PC-3 (cell line): ENCODE measurements around the gene TMEM87B. TPM values are rescaled to one million over a fixed set of nuclear protein-coding genes. Genes with fewer than 3 reads are reported as not detected.

ENCODE experiments used
- ATAC-seq: fragments of 200-7000 bp; cut with Tn5 transposase; 2 replicates; pipeline ENCODE4 v1.9.1; 2020; ENCODE audit warnings: mild to moderate bottlenecking, moderate library complexity
- BruUV-seq: library from RNA; stranded (reverse); fragments of 400-500 nt; replicated peaks from 2 replicates; lab custom pipeline; 2021; lab: Mats Ljungman, UMichigan
- CTCF ChIA-PET: fragments of 300-600 bp; sonication (Branson Sonifier 250); formaldehyde crosslinking; loops from one replicate; lab custom pipeline; 2022; ENCODE audit warnings: antibody characterized with exemption; lab: Charles Lee
- POLR2A ChIA-PET: fragments of 300-600 bp; sonication (Branson Sonifier 250); formaldehyde crosslinking; loops from one replicate; lab custom pipeline; 2022; ENCODE audit warnings: antibody characterized with exemption; ENCODE audit not compliant: unreplicated experiment; lab: Charles Lee
- DNase-seq: peaks from one replicate; pipeline ENCODE4 v3.0.0-alpha.2; 2015
- H2AFZ ChIP-seq: fragments of 300-600 bp; sonication (generic); 2 replicates; pipeline ENCODE4 v1.6.0; 2016; ENCODE audit warnings: antibody characterized with exemption, low read length
- H3F3A ChIP-seq: fragments of 300-600 bp; sonication (generic); one replicate; pipeline ENCODE4 v1.6.0; 2017; ENCODE audit warnings: antibody characterized with exemption, low read length, control low read depth, mild to moderate bottlenecking; ENCODE audit not compliant: unreplicated experiment
- H3K27ac ChIP-seq: fragments of 300-600 bp; sonication (generic); 2 replicates; pipeline ENCODE4 v1.5.1; 2016; ENCODE audit warnings: mild to moderate bottlenecking, low read length
- H3K27me3 ChIP-seq: fragments of 300-600 bp; sonication (generic); 2 replicates; pipeline ENCODE4 v1.6.1; 2016; ENCODE audit warnings: low read length, mixed read lengths
- H3K36me3 ChIP-seq: fragments of 300-600 bp; sonication (generic); 2 replicates; pipeline ENCODE4 v1.6.1; 2016; ENCODE audit warnings: low read depth, mixed run types, low read length, mixed read lengths
- H3K4me1 ChIP-seq: fragments of 300-600 bp; sonication (generic); 2 replicates; pipeline ENCODE4 v1.5.1; 2016; ENCODE audit warnings: low read length; ENCODE audit not compliant: insufficient read depth
- H3K4me2 ChIP-seq: fragments of 300-600 bp; sonication (generic); 2 replicates; pipeline ENCODE4 v1.6.0; 2016; ENCODE audit warnings: low read length
- H3K4me3 ChIP-seq: fragments of 300-600 bp; sonication (generic); 2 replicates; pipeline ENCODE4 v1.5.1; 2016; ENCODE audit warnings: mild to moderate bottlenecking, low read length, mixed read lengths
- H3K79me2 ChIP-seq: fragments of 300-600 bp; sonication (generic); 2 replicates; pipeline ENCODE4 v1.6.1; 2017; ENCODE audit warnings: low read length, mixed read lengths
- H3K9ac ChIP-seq: fragments of 300-600 bp; sonication (generic); 2 replicates; pipeline ENCODE4 v1.6.0; 2016; ENCODE audit warnings: mild to moderate bottlenecking, low read length
- H3K9me2 ChIP-seq: fragments of 300-600 bp; sonication (generic); replicated peaks from 2 replicates; pipeline ENCODE4 v1.6.1; 2016; ENCODE audit warnings: mixed run types, low read length, mixed read lengths
- H3K9me3 ChIP-seq: fragments of 300-600 bp; sonication (generic); 2 replicates; pipeline ENCODE4 v1.6.1; 2016; ENCODE audit warnings: low read length, mixed read lengths
- H4K20me1 ChIP-seq: fragments of 300-600 bp; sonication (generic); 2 replicates; pipeline ENCODE4 v1.6.1; 2016; ENCODE audit warnings: low read length, mixed read lengths
- EZH2 ChIP-seq: fragments of 300-600 bp; sonication (generic); IDR thresholded peaks from one replicate; pipeline ENCODE4 v1.6.1; 2017; ENCODE audit warnings: antibody characterized with exemption, mild to moderate bottlenecking, low read length; ENCODE audit not compliant: unreplicated experiment
- EZH2phosphoT487 ChIP-seq: fragments of 300-600 bp; sonication (generic); IDR thresholded peaks from 2 replicates; pipeline ENCODE4 v1.6.1; 2018; ENCODE audit warnings: mild to moderate bottlenecking, antibody characterized with exemption, low read length, borderline replicate concordance
- intact Hi-C: fragments of 100-400 bp; cut with micrococcal nuclease; formaldehyde crosslinking; loops from 2 replicates; pipeline ENCODE4 v1.9.0; 2023
- total RNA-seq: library from RNA; depleted of rRNA; stranded (reverse); fragments of >200 nt; gene quantifications from 2 replicates; pipeline ENCODE4 v1.2.3, GENCODE V29; 2014
- TF ChIP-seq, protein P1 (sequence below): fragments of 300-600 bp; sonication (generic); conservative IDR thresholded peaks from 2 replicates; pipeline ENCODE4 v1.5.1; 2017; ENCODE audit warnings: antibody characterized with exemption, low read depth, mild to moderate bottlenecking, low read length

TMEM87B gene
- total RNA-seq, 1 experiment from 2014 or later, result 11.2 TPM

DNA sequence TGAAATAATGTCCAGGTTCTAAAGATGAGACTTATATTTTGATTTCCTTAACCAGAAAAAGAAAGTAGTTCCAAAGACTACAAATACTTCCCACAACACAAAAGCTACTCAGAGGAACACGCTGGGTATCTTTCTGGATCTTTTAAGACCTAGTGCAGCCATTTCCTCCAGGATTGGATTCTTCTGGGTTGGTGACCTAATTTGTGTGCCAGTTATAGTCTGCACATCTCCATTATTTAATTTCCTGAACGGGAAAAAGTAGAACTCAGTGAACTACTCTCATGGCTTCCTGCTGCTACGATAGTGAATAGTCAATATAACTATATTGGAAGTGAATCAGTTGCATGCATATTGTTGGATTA lies 1.5 kb downstream of the TMEM87B start:
- no peaks in the 10 kb centered on the region for H3K9me3 ChIP-seq
- H3F3A ChIP-seq, result no peaks in the 10 kb centered on the region
- H3K9me2 ChIP-seq, result no peaks in the 10 kb centered on the region
- ChIA-PET CTCF (no interaction called here), POLR2A (no interaction called here)
- peaks cover 35% of the 10 kb centered on the region for H3K79me2 ChIP-seq
- ATAC-seq (no peak), DNase-seq (no peak)
- H3K4me1 ChIP-seq, result peaks cover 18% of the 10 kb centered on the region
- H3K27ac ChIP-seq, result peak overlapping the region; percentile 79
- TF ChIP-seq, protein P1, sequence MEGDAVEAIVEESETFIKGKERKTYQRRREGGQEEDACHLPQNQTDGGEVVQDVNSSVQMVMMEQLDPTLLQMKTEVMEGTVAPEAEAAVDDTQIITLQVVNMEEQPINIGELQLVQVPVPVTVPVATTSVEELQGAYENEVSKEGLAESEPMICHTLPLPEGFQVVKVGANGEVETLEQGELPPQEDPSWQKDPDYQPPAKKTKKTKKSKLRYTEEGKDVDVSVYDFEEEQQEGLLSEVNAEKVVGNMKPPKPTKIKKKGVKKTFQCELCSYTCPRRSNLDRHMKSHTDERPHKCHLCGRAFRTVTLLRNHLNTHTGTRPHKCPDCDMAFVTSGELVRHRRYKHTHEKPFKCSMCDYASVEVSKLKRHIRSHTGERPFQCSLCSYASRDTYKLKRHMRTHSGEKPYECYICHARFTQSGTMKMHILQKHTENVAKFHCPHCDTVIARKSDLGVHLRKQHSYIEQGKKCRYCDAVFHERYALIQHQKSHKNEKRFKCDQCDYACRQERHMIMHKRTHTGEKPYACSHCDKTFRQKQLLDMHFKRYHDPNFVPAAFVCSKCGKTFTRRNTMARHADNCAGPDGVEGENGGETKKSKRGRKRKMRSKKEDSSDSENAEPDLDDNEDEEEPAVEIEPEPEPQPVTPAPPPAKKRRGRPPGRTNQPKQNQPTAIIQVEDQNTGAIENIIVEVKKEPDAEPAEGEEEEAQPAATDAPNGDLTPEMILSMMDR, result no peak
- TF ChIP-seq EZH2phosphoT487 (no peak), EZH2 (no peak)
- BruUV-seq, result no TSS peak
- peaks cover 8% of the 10 kb centered on the region; the same call in 1 of the 2 replicates for H4K20me1 ChIP-seq
- peak overlapping the region; percentile 76; the same call in 1 of the 2 replicates for H3K9ac ChIP-seq
- H3K4me3 ChIP-seq, result peak overlapping the region; percentile 75
- intact Hi-C loops, result loop anchor here (1.0 kb wide), 1 partner anchor 10 kb away; no protein-coding TSS in a partner anchor
- H2AFZ ChIP-seq, result peak overlapping the region; percentile 76
- peaks cover 12% of the 10 kb centered on the region; the same call in 1 of the 2 replicates for H3K36me3 ChIP-seq
- H3K4me2 ChIP-seq, result peak overlapping the region; percentile 96
- no peaks in the 10 kb centered on the region for H3K27me3 ChIP-seq

GRCh38 chr2:112059671-112060070 lies 4.6 kb downstream of the TMEM87B start:
- no peak overlapping the region for H2AFZ ChIP-seq
- no peak for ATAC-seq
- H3K79me2 ChIP-seq, result peaks cover 35% of the 10 kb centered on the region
- H3K9me3 ChIP-seq, result no peaks in the 10 kb centered on the region
- CTCF ChIA-PET, result no interaction called here
- no peak overlapping the region for H3K4me3 ChIP-seq
- no TSS peak for BruUV-seq
- H3F3A ChIP-seq, result no peaks in the 10 kb centered on the region
- H3K4me2 ChIP-seq, result no peak overlapping the region
- no peak for TF ChIP-seq EZH2phosphoT487
- TF ChIP-seq EZH2, result no peak
- TF ChIP-seq, protein P1, result no peak
- intact Hi-C loops, result no loop called here
- H4K20me1 ChIP-seq, result peaks cover 8% of the 10 kb centered on the region; the same call in 1 of the 2 replicates
- H3K9me2 ChIP-seq, result no peaks in the 10 kb centered on the region
- POLR2A ChIA-PET, result no interaction called here
- no peak overlapping the region for H3K27ac ChIP-seq
- no peak overlapping the region for H3K9ac ChIP-seq
- peaks cover 19% of the 10 kb centered on the region; the same call in 1 of the 2 replicates for H3K36me3 ChIP-seq
- H3K4me1 ChIP-seq, result peaks cover 11% of the 10 kb centered on the region
- no peaks in the 10 kb centered on the region for H3K27me3 ChIP-seq
- no peak for DNase-seq

DNA sequence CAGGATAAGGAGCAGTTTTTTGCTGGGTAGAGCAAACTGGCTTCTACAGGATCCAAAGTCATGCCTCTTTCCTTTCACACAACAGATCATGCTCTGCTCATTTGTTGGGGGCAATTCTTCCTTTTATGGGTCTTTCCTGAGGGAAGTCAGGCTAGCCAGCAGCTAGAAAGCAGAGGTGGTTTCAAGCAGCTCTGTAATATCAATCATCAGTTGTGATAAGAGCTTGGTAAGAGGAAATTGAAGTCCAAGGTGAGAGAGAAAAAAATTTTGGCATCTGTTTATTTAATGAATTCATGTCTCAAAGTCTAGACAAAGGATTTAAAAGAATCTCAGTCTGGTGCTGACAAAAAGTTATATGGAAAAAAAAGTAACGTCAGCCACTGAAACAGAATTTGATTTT lies 6.2 kb downstream of the TMEM87B start:
- no TSS peak for BruUV-seq
- H3K9ac ChIP-seq, result no peak overlapping the region
- intact Hi-C loops, result no loop called here

More for the DNA sequence above, 6.2 kb downstream of the TMEM87B start:
- H3K9me2 ChIP-seq, result no peaks in the 10 kb centered on the region
- no peak overlapping the region for H3K4me2 ChIP-seq
- H3K27me3 ChIP-seq, result no peaks in the 10 kb centered on the region
- H3K27ac ChIP-seq, result no peak overlapping the region
- H4K20me1 ChIP-seq, result peaks cover 8% of the 10 kb centered on the region; the same call in 1 of the 2 replicates
- H3F3A ChIP-seq, result peaks cover 9% of the 10 kb centered on the region
- ChIA-PET POLR2A (no interaction called here), CTCF (no interaction called here)
- H3K9me3 ChIP-seq, result no peaks in the 10 kb centered on the region
- peaks cover 19% of the 10 kb centered on the region; the same call in 1 of the 2 replicates for H3K36me3 ChIP-seq
- ATAC-seq, result no peak
- H3K4me3 ChIP-seq, result no peak overlapping the region
- TF ChIP-seq, protein P1, result no peak
- TF ChIP-seq EZH2 (no peak), EZH2phosphoT487 (no peak)
- H3K79me2 ChIP-seq, result peaks cover 31% of the 10 kb centered on the region
- DNase-seq, result no peak
- H2AFZ ChIP-seq, result no peak overlapping the region
- H3K4me1 ChIP-seq, result peaks cover 23% of the 10 kb centered on the region
